Gastroesophageal sphincter (tissue), 3 donors: ENCODE measurements around the gene DPRX.

Source experiments
- EP300 ChIP-seq: sonication (generic); formaldehyde crosslinking; IDR thresholded peaks from one replicate; pipeline ENCODE4 v1.6.1; 2017; ENCODE audit warnings: antibody characterized with exemption, mild to moderate bottlenecking
- POLR2A ChIP-seq, 2 donors: fragments of 450-650 bp; IDR thresholded peaks; one replicate each; pipeline ENCODE4 v1.6.1; 2017; ENCODE audit warnings: antibody characterized with exemption in 2 of 2, mild to moderate bottlenecking in 2 of 2, moderate library complexity in 1 of 2
- POLR2AphosphoS5 ChIP-seq: sonication (generic); formaldehyde crosslinking; IDR thresholded peaks from one replicate; pipeline ENCODE4 v1.6.1; 2017; ENCODE audit warnings: antibody characterized with exemption
- TF ChIP-seq, protein P1 (sequence below), 4 experiments: fragments of 200-600 bp in 2 of 4; fragments of 450-650 bp in 2 of 4; sonication (generic) in 1 of 4; IDR thresholded peaks; one replicate each; pipeline ENCODE4 v1.5.1; 2017 to 2019; ENCODE audit warnings: antibody characterized with exemption in 4 of 4, mild to moderate bottlenecking in 2 of 4, moderate library complexity in 2 of 4

DNA sequence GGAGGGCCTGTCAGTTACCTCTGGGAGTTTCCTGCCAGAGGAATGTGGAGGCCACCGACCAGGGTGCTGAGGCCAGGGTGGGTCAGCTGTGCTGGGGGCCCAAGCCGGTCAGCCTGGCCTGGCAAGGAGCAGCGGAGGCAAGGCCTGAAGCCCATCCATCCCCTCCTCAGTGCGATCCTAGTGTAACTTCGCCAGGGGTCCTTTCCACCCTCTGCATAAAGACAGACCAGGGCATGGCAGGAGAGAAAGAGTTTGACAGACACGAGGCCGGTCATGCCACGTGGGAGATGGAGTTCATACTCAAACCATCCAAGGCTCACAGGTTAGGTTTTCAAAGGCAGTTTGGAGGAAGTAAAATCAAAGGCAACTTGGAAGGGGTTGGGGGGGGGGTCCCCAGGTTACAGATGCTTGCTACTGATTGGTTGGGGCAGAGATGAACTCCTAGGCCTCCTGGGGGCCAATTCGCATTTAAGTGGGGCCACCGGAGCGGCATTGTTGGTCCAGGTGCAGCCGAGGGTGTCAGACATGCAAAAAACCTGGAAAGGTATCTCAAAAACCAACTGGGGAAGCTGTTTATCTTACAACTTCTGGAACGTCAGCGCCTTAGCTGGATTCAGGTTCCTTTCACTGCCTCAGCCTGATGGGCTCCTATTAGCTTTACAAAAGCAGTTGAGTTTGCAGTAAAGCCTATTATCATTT lies 36.8 kb upstream of the DPRX start:
- TF ChIP-seq, protein P1, sequence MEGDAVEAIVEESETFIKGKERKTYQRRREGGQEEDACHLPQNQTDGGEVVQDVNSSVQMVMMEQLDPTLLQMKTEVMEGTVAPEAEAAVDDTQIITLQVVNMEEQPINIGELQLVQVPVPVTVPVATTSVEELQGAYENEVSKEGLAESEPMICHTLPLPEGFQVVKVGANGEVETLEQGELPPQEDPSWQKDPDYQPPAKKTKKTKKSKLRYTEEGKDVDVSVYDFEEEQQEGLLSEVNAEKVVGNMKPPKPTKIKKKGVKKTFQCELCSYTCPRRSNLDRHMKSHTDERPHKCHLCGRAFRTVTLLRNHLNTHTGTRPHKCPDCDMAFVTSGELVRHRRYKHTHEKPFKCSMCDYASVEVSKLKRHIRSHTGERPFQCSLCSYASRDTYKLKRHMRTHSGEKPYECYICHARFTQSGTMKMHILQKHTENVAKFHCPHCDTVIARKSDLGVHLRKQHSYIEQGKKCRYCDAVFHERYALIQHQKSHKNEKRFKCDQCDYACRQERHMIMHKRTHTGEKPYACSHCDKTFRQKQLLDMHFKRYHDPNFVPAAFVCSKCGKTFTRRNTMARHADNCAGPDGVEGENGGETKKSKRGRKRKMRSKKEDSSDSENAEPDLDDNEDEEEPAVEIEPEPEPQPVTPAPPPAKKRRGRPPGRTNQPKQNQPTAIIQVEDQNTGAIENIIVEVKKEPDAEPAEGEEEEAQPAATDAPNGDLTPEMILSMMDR (IDR thresholded peaks at IDR 0.05): no peak
- no peak for TF ChIP-seq POLR2AphosphoS5
- no peak for TF ChIP-seq POLR2A (IDR thresholded peaks at IDR 0.05)
- TF ChIP-seq EP300: no peak
